HL-60 (cell line): Measurements from ENCODE around the gene TBCA.

Experiments
- DNase-seq, 2 experiments: peaks; one replicate each; pipeline ENCODE4 v3.0.0-alpha.2; 2010 to 2020; ENCODE audit warnings: low read depth in 1 of 2, low spot score in 1 of 2
- H3K27ac ChIP-seq: fragments of 250-450 bp; sonication (Bioruptor Pico); replicated peaks from 2 replicates; pipeline ENCODE4 v1.5.1; 2020; ENCODE audit warnings: mild to moderate bottlenecking, moderate library complexity
- H3K27me3 ChIP-seq: fragments of 250-450 bp; sonication (Bioruptor Pico); 2 replicates; pipeline ENCODE4 v1.5.1; 2021; ENCODE audit warnings: mild to moderate bottlenecking, moderate library complexity; ENCODE audit not compliant: insufficient read depth, poor library complexity, severe bottlenecking
- H3K4me3 ChIP-seq: replicated peaks from 2 replicates; pipeline ENCODE4 v1.5.1; 2011; ENCODE audit warnings: mild to moderate bottlenecking, control low read depth, low read length; ENCODE audit not compliant: insufficient read depth
- CTCF ChIP-seq: IDR thresholded peaks from one replicate; pipeline ENCODE4 v1.5.1; 2011; ENCODE audit warnings: low read length, control low read depth, inconsistent platforms; ENCODE audit not compliant: insufficient read depth
- GABPA ChIP-seq: IDR thresholded peaks from 2 replicates; pipeline ENCODE4 v1.6.1; 2012; ENCODE audit warnings: low read depth
- POLR2AphosphoS5 ChIP-seq: IDR thresholded peaks from 2 replicates; pipeline ENCODE4 v1.6.1; 2012; ENCODE audit warnings: low read depth
- SPI1 ChIP-seq: IDR thresholded peaks from 2 replicates; pipeline ENCODE4 v1.6.1; 2012; ENCODE audit warnings: low read depth, mild to moderate bottlenecking, borderline replicate concordance
- TF ChIP-seq, protein P1 (sequence below): IDR thresholded peaks from 2 replicates; pipeline ENCODE4 v1.6.1; 2012; ENCODE audit warnings: low read depth; ENCODE audit not compliant: insufficient replicate concordance

The TBCA gene

GRCh38 chr5:77698920-77699319 is 77.2 kb downstream of the TBCA start:
- Histone ChIP-seq H3K27ac (no peak overlapping the region), H3K27me3 (no peaks in the 10 kb centered on the region), H3K4me3 (no peak overlapping the region)
- TF ChIP-seq POLR2AphosphoS5, result no peak
- TF ChIP-seq SPI1, result no peak
- TF ChIP-seq, protein P1, sequence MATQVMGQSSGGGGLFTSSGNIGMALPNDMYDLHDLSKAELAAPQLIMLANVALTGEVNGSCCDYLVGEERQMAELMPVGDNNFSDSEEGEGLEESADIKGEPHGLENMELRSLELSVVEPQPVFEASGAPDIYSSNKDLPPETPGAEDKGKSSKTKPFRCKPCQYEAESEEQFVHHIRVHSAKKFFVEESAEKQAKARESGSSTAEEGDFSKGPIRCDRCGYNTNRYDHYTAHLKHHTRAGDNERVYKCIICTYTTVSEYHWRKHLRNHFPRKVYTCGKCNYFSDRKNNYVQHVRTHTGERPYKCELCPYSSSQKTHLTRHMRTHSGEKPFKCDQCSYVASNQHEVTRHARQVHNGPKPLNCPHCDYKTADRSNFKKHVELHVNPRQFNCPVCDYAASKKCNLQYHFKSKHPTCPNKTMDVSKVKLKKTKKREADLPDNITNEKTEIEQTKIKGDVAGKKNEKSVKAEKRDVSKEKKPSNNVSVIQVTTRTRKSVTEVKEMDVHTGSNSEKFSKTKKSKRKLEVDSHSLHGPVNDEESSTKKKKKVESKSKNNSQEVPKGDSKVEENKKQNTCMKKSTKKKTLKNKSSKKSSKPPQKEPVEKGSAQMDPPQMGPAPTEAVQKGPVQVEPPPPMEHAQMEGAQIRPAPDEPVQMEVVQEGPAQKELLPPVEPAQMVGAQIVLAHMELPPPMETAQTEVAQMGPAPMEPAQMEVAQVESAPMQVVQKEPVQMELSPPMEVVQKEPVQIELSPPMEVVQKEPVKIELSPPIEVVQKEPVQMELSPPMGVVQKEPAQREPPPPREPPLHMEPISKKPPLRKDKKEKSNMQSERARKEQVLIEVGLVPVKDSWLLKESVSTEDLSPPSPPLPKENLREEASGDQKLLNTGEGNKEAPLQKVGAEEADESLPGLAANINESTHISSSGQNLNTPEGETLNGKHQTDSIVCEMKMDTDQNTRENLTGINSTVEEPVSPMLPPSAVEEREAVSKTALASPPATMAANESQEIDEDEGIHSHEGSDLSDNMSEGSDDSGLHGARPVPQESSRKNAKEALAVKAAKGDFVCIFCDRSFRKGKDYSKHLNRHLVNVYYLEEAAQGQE, result no peak
- no peak for TF ChIP-seq CTCF
- TF ChIP-seq GABPA, result no peak
- DNase-seq, result no peak

DNA sequence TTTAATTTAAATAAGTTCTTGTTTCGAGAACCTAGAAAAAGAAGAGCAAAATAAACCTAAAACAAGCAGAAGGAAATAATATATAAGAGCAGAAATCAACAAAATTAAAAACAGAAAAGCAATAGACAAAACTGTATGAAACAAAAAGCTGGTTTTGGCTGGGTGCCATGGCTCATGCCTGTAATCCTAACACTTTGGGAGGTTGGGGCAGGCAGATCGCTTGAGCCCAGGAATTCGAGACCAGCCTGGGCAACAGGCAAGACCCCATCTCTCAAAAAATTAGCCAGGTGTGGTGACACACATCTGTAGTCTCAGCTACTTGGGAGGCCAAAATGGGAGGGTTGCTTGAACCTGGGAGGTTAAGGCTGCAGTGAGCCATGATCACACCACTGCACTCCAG is 78.4 kb downstream of the TBCA start:
- no peak for TF ChIP-seq SPI1
- TF ChIP-seq POLR2AphosphoS5, result no peak
- no peak for TF ChIP-seq GABPA
- no peak for TF ChIP-seq CTCF
- TF ChIP-seq, protein P1, result no peak

DNA sequence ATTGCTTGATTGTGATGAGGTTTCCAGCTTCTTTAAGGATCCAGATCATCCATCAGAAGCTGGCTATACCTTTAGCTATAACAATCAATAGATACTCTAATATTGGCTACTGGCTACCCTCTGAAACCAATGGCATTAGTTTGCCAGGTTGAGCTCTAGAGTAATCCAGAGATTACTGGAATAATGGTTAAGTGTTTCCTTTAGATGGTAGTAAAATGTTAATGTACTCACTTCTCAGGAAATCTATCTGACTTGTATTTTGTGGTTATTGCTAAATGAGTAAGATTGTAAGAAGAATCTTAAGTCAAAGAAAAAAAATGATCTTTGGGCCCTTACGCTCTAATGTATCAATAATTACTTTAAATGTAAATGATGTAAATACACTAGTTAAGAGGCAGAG is 80.0 kb downstream of the TBCA start:
- H3K4me3 ChIP-seq, result no peak overlapping the region

More for the DNA sequence above, 78.4 kb downstream of the TBCA start:
- Histone ChIP-seq H3K4me3 (no peak overlapping the region), H3K27ac (no peak overlapping the region), H3K27me3 (no peaks in the 10 kb centered on the region)
- no peak for DNase-seq

More for the DNA sequence above, 80.0 kb downstream of the TBCA start:
- TF ChIP-seq GABPA, result no peak
- no peak for TF ChIP-seq CTCF
- no peak for TF ChIP-seq POLR2AphosphoS5
- TF ChIP-seq, protein P1, result no peak
- TF ChIP-seq SPI1, result no peak
- no peaks in the 10 kb centered on the region for H3K27me3 ChIP-seq
- H3K27ac ChIP-seq, result no peak overlapping the region
- no peak for DNase-seq
